ENCODE measurements around the gene JAG2.

Gene JAG2

GRCh38 chr14:105092171-105093037 lies 76.2 kb downstream of the JAG2 start:
- Histone ChIP-seq H3K4me3 (ENCODE audit: low read depth, low read length) (peak overlapping the region; percentile 62), H3K4me1 (ENCODE audit: control insufficient read depth, insufficient read depth, low read length) (peaks cover 11% of the 10 kb centered on the region), H3K27ac (ENCODE audit: low read depth, low read length) (no peak overlapping the region), H3K27me3 (ENCODE audit: control insufficient read depth, insufficient read depth, low read length) (peaks cover 55% of the 10 kb centered on the region), H3K36me3 (ENCODE audit: control insufficient read depth, insufficient read depth, low read length) (no peaks in the 10 kb centered on the region), H3K9me3 (ENCODE audit: control insufficient read depth, insufficient read depth, low read length) (no peaks in the 10 kb centered on the region), H3K9ac (ENCODE audit: low read depth, low read length) (no peak overlapping the region)

- H3K9me3 ChIP-seq (ENCODE audit: control insufficient read depth, insufficient read depth, low read length) = no peaks in the 10 kb centered on the region
- peaks cover 11% of the 10 kb centered on the region for H3K4me1 ChIP-seq (ENCODE audit: control insufficient read depth, insufficient read depth, low read length)
- H3K36me3 ChIP-seq (ENCODE audit: control insufficient read depth, insufficient read depth, low read length) = no peaks in the 10 kb centered on the region
- H3K27me3 ChIP-seq (ENCODE audit: control insufficient read depth, insufficient read depth, low read length) = peaks cover 62% of the 10 kb centered on the region
- H3K27ac ChIP-seq (ENCODE audit: low read depth, low read length) = no peak overlapping the region
- H3K9ac ChIP-seq (ENCODE audit: low read depth, low read length) = no peak overlapping the region
- no peak overlapping the region for H3K4me3 ChIP-seq (ENCODE audit: low read depth, low read length)
Measured at GRCh38 chr14:105091517-105092170, 76.9 kb downstream of the JAG2 start.

DNA sequence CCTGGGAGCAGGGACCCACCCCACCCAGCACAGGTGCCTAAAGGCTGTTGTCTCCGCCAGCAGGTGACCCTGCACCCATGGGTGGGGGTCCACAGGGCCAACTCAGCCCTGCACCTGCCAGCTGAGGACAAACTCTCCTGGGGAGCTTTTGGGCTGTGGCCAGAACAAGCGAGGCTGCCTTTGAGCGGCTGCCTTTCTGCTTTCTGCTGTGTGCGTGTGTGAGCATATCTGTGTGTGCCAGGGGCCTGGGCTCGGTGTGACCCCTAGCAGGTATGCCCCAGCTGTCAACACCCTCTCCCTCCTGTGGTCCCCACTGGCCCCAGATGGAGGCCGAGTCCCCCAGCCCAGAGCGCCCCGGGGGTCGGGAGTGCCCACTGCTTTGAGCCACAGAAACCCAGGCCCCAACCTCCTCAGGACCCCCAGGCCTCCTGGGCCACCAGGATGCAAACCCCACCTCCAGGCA lies 77.5 kb downstream of the JAG2 start:
- no peak overlapping the region for H3K9ac ChIP-seq (ENCODE audit: low read depth, low read length)
- no peak overlapping the region for H3K4me3 ChIP-seq (ENCODE audit: low read depth, low read length)
- H3K27me3 ChIP-seq (ENCODE audit: control insufficient read depth, insufficient read depth, low read length) = peaks cover 66% of the 10 kb centered on the region
- peaks cover 11% of the 10 kb centered on the region for H3K4me1 ChIP-seq (ENCODE audit: control insufficient read depth, insufficient read depth, low read length)
- no peaks in the 10 kb centered on the region for H3K36me3 ChIP-seq (ENCODE audit: control insufficient read depth, insufficient read depth, low read length)
- H3K27ac ChIP-seq (ENCODE audit: low read depth, low read length) = no peak overlapping the region
- no peaks in the 10 kb centered on the region for H3K9me3 ChIP-seq (ENCODE audit: control insufficient read depth, insufficient read depth, low read length)
